ENCODE data around the gene LINGO3. TPM values are rescaled to one million over a fixed set of nuclear protein-coding genes. Genes with fewer than 3 reads are reported as not detected.

Gene LINGO3
- polyA plus RNA-seq, 1 donor (not counting 4 experiments of a cell fraction or from before 2014, with no cell fraction given): not detected

GRCh38 chr19:2330632-2331284 is 22.8 kb upstream of the LINGO3 start:
- Histone ChIP-seq H2AFZ (ENCODE audit: control insufficient read depth, low read length) (no peak overlapping the region), H4K20me1 (ENCODE audit: control insufficient read depth, extremely low read depth, insufficient read depth, low read length) (peaks cover 5% of the 10 kb centered on the region), H3K9me1 (ENCODE audit: control insufficient read depth, extremely low read depth, insufficient read depth, low read length) (peaks cover under 1% of the 10 kb centered on the region), H3K9me3 (ENCODE audit: control insufficient read depth, low read depth, low read length) (no peaks in the 10 kb centered on the region), H3K36me3 (ENCODE audit: control insufficient read depth in 2 of 2, extremely low read depth in 1 of 2, insufficient read depth in 2 of 2, low read length in 2 of 2) (peaks cover 3 to 6% of the 10 kb centered on the region in 2 experiments), H3K4me1 (ENCODE audit: control insufficient read depth, extremely low read depth, insufficient read depth, low read length) (peaks cover 12% of the 10 kb centered on the region), H3K4me3 (ENCODE audit: control insufficient read depth in 2 of 3, extremely low read depth in 1 of 3, insufficient read depth in 2 of 3, low read depth in 1 of 3, low read length in 3 of 3) (no peak overlapping the region), H3K9ac (ENCODE audit: control insufficient read depth, extremely low read depth, insufficient read depth, low read length) (no peak overlapping the region), H3K27me3 (ENCODE audit: control insufficient read depth, extremely low read depth, insufficient read depth, low read length) (no peaks in the 10 kb centered on the region), H3K4me2 (ENCODE audit: control insufficient read depth, extremely low read depth, insufficient read depth, low read depth, low read length) (no peak overlapping the region), H3K27ac (ENCODE audit: control insufficient read depth, insufficient read depth, low read length) (no peak overlapping the region), H3K79me2 (ENCODE audit: control insufficient read depth, insufficient read depth, low read length) (peaks cover 67% of the 10 kb centered on the region)
- FAIRE-seq: no peak
- no peak for TF ChIP-seq CTCF (optimal IDR thresholded peaks at IDR 0.05 in 1 of 3, IDR thresholded peaks at IDR 0.05 in 1 of 3, conservative IDR thresholded peaks at IDR 0.05 in 1 of 3; ENCODE audit: extremely low read depth in 1 of 3, insufficient read depth in 2 of 3, low read length in 3 of 3)
- TF ChIP-seq EZH2 (IDR thresholded peaks at IDR 0.05; ENCODE audit: low read length): no peak
- DNase-seq (ENCODE audit: low read depth, low spot score): no peak
- dilution Hi-C loops (cut with MboI; ENCODE audit: extremely low pct_ligation_motif_present, low sequenced_read_pairs): no loop called here

GRCh38 chr19:2330255-2330631 is 22.3 kb upstream of the LINGO3 start:
- no peaks in the 10 kb centered on the region for H3K9me1 ChIP-seq (ENCODE audit: control insufficient read depth, extremely low read depth, insufficient read depth, low read length)
- peaks cover 3 to 6% of the 10 kb centered on the region in 2 experiments for H3K36me3 ChIP-seq (ENCODE audit: control insufficient read depth in 2 of 2, extremely low read depth in 1 of 2, insufficient read depth in 2 of 2, low read length in 2 of 2)
- DNase-seq (ENCODE audit: low read depth, low spot score): no peak
- no peak overlapping the region for H3K4me2 ChIP-seq (ENCODE audit: control insufficient read depth, extremely low read depth, insufficient read depth, low read depth, low read length)
- no peaks in the 10 kb centered on the region for H3K9me3 ChIP-seq (ENCODE audit: control insufficient read depth, low read depth, low read length)
- dilution Hi-C loops (cut with MboI; ENCODE audit: extremely low pct_ligation_motif_present, low sequenced_read_pairs): no loop called here
- no peak overlapping the region for H3K27ac ChIP-seq (ENCODE audit: control insufficient read depth, insufficient read depth, low read length)
- H3K27me3 ChIP-seq (ENCODE audit: control insufficient read depth, extremely low read depth, insufficient read depth, low read length): no peaks in the 10 kb centered on the region
- H3K79me2 ChIP-seq (ENCODE audit: control insufficient read depth, insufficient read depth, low read length): peaks cover 70% of the 10 kb centered on the region
- H3K4me1 ChIP-seq (ENCODE audit: control insufficient read depth, extremely low read depth, insufficient read depth, low read length): peaks cover 12% of the 10 kb centered on the region
- no peak overlapping the region for H2AFZ ChIP-seq (ENCODE audit: control insufficient read depth, low read length)
- H4K20me1 ChIP-seq (ENCODE audit: control insufficient read depth, extremely low read depth, insufficient read depth, low read length): peaks cover 3% of the 10 kb centered on the region
- no peak overlapping the region for H3K4me3 ChIP-seq (ENCODE audit: control insufficient read depth in 2 of 3, extremely low read depth in 1 of 3, insufficient read depth in 2 of 3, low read depth in 1 of 3, low read length in 3 of 3)
- FAIRE-seq: no peak
- no peak overlapping the region for H3K9ac ChIP-seq (ENCODE audit: control insufficient read depth, extremely low read depth, insufficient read depth, low read length)
- no peak for TF ChIP-seq CTCF (optimal IDR thresholded peaks at IDR 0.05 in 1 of 3, IDR thresholded peaks at IDR 0.05 in 1 of 3, conservative IDR thresholded peaks at IDR 0.05 in 1 of 3; ENCODE audit: extremely low read depth in 1 of 3, insufficient read depth in 2 of 3, low read length in 3 of 3)
- TF ChIP-seq EZH2 (IDR thresholded peaks at IDR 0.05; ENCODE audit: low read length): no peak

Measured in keratinocyte (primary cell).